NCI-H69 (cell line): ENCODE data around the gene KDM4C.
"Not testable (repeated sequence)": the region's sequence is repeated elsewhere in the genome, so short reads cannot be mapped to it uniquely, and the experiment has no call there.

Experiments used
- DNase-seq: peaks from one replicate; lab custom pipeline; 2025; lab: John Stamatoyannopoulos, UW

KDM4C gene

DNA sequence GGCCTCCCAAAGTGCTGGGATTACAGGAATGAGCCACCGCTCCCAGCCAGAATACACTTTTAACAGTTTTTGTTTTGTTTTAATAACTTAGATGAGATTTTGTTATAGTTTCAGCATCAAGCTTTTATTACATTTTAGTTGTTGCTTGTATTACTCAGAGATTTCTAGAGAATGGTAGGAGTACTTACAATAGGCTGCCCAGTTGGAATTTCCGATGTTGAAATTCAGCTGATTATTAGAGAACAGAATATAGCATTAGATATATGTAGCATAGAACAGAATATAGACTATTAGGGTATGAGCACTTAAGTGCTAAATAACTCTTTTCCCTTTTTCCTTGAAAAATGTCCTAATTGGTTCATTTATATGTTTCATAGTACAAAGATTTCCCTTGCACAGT, 6.2 kb downstream of the KDM4C start:
- no peak for DNase-seq

DNA sequence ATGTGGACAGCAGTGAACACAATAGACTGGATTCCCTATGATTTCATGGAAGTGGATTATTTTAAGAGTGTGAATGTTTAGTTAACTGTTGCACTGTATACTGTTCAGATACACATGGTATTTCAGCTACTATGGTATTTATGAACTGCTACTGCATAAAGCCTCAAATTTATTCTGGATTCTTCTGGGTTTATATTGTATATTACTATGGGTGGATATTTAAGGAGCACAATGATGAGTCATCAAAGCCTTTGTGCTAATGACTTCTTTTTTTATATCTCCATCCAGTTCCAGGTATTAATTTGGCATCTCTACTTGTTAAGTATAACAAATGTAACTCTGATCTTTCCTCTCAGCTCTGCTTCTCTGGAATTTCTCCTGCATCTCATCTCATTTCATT, 6.8 kb downstream of the KDM4C start:
- no peak for DNase-seq

DNA sequence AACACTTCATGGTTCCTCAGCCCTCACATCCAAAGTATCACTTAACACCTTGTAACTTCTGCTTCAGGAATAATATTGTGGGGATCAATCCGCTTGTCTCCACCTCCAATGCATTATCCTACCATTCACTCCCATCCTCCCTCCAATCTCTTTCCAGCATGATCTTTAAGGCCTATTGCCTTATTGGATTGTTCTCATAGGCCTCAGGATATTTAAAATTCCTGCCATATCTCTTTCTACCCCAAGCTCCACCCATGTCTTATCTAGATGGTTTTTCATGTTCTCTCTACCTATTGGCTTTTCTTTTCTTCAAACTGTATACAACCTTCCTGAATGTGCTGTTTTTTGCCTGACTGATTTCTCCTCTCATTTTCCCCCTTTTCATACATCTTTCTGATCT, 7.2 kb downstream of the KDM4C start:
- DNase-seq: no peak

DNA sequence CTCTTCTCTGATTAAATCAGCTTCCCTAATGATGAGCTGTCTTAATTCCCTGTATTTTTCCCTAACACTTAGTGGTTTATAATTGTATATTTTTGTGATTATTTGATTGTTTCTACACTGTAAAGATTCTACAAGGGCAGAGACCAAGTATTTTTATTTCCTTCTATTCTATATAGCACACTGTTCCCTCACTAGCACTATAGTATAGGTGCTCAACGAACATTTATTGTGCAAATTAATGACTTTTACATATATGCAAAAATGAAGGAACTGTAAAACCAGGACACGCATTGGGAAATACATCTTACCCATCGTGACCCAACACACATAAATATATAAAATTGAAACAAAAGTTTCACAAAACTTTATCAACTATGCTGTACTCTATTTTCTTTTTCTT, 7.6 kb downstream of the KDM4C start:
- DNase-seq: no peak

DNA sequence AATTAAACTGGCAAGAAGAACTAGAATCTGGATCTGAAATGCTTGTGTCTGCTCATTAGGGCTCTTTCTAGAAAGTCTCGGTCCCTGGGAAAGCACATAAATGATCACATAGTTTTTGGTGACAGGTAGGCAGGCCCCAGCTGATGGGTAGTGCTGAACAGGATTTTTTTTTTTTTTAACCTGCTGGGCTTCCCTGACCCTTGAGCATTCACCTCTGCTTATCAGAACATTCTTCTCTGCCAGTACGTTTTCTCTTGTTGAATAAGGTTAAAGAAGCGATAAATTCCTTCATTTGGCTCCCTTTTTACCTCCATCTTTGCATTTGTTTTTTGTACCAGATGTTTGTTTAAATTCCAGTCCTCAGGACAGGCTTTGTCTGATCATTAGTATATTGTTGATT, 8.8 kb downstream of the KDM4C start:
- no peak for DNase-seq

DNA sequence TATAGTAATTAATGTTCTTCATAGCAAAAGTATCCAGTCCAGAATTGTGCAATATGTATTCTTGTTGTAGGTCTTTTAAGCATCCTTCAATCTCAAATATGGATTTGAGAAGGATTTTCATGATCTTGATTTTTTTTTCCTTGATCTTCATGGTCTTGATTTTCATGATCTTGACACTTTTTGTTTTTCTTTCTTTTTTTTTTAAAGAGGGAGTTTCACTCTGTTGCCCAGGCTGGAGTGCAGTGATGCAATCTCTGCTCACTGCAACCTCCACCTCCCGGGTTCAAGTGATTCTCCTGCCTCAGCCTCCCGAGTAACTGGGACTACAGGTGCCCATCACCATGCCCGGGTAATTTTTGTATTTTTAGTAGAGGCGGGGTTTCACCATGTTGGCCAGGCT, 10.8 kb downstream of the KDM4C start:
- DNase-seq: not testable (repeated sequence)

DNA sequence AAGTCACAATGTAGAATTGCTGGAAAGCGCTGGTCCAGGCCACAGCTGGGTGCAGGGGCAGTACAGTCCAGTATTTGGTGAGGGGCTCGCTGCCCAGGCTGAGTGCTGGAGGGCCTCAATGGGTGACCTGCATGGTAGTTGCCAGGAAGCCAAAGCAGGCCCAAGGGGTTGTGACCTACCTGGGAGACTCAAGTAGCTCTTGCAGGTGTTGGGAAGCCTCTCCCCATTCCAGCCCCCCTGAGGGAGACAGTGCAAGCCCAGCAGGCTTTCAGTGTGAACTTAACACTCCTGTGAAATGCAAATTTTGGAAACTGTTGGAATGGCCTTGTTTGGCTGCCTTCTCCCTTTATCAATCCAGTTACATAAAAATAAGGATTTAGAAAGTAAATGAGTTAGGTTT, 13.9 kb downstream of the KDM4C start:
- DNase-seq: no peak

DNA sequence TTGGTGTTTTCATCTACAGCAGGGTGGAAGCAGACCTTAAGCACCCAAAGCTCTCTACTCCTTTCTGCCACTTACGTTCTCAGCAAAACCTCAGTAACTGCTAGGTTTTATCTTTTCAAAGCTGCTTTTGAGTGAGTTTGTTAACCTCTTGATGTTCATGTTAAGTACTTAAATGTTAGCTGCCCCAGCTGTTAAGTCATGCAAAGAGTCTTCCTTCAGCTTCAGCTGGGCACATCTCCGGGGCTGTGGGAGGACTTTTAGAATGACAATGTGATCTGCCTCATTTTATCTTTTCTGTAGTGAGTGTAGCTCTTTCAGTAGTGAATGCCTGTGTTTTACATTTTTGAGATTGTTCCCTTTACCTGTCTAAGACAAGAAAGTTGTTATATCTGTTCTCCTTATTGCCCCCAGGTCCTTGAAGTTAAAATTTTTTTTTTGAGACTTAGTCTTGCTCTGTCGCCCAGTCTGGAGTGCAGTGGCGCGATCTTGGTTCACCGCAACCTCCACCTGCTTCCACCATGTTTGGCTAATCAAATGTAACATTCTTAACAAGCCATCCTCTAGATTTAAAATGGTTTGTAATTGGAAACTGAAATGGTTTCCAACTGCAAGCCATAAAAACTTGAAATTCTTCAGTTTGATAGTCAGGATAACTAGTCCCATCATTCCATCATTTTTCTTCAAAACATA, 19.6 kb downstream of the KDM4C start:
- no peak for DNase-seq

DNA sequence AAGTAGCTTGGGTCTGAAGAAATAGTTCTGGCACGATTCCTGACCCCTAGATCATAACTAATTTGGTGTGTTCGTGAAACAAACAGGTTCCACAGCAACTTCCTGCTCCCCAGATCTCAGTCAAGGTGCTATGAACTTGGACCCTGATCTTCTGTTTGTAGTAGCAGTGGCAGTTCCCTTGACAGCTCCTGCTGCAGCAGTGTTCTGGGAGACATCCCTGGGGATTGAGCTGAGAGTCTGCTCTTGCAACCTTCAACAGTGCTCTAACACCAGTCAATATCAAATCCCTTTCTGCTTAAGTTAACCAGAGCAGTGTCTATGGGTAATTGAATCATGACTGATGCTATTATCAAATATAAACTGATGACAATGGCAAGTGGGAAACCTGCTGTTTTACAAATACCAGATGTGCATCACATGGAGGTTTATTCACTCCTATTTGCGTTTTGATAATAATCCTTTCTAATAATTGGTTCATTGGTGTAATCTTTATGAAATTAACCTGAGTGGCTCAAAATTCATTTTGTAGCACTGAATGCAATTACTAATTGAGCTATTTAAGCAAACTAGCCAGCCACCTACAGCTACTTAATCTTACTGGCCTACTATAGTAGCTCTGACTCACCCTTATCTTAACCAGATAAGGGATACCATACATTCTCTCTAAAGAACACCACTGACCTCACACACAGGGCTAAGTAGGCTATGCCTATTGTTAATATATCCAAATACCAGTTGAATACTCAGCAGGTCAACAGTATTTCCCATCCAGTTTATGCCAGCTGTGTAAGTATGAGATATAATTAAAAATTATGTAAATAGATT, 21.9 kb downstream of the KDM4C start:
- DNase-seq: peak; percentile 77

DNA sequence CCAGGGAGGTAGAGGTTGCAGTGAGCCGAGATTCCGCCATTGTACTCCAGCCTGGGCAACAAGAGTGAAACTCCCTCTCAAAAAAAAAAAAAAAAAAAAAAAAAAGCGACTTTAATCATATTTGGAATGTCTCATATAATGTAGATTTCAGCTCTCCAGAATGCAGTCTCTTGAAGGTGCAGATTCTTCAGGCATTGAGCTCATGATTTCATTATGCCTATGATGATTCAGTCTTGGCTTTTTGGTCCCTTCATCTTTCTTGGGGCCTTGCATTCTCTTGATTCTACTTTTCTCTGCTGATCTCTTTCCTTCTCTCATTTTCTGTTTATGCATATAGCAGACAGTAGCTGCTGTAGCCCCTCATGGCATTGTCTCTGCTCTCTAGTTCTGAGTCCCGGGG, 22.9 kb downstream of the KDM4C start:
- DNase-seq: peak; percentile 49

DNA sequence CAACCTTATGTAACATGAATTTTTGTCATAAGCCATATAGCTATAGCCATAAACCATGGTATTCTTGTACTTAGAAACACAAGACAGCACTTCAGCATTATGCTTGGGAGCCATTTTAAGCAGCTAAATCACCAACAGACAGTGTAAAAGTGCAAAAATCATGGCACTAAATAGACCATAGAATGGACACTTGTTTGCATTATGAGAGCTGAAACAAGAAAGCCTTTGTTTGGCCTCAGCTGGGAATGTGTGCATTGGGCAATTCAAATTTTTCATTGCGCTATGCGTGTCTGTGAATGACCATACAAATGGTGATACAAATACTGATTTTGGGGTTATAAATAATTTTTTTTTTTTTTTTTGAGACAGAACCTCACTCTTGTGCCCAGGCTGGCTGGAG, 23.7 kb downstream of the KDM4C start:
- peak; percentile 82 for DNase-seq

DNA sequence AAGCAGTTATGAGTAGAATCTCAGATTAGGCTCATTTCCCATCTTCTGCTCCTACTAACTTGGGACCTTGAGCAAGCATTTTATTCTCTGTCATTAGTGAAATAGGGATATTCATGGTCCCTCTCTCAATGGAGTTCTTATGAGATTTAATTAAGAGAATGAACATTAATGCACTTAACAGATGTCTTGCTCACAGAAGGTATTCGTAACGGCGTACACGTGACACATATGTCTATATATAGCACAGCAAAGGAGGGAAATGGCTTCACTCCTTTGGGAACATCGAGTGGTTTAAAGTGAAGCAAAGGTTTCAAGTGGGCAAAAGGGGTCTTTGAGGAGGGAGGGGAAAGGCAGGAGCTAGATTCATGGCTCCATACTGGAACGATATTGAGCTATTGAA, 24.6 kb downstream of the KDM4C start:
- no peak for DNase-seq

DNA sequence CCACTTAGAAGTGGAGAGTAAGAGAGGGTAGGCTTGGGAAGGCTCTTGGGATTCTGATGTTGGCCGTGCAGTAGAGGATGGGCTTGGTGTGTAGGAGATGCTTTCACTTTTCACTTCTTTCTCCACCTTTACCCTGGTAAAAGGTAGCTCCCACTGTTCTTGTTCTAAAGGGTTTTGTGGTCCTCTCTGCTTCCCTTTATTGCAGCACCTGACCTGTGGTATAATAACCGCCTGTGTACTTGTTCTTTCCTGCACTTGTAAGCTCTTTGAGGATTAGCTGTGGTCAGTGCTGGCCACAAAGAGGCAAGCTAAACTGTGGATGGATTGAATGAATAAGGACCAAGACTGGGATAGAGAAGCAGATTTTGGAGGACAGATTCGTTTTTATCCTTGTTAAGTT, 25.2 kb downstream of the KDM4C start:
- no peak for DNase-seq

DNA sequence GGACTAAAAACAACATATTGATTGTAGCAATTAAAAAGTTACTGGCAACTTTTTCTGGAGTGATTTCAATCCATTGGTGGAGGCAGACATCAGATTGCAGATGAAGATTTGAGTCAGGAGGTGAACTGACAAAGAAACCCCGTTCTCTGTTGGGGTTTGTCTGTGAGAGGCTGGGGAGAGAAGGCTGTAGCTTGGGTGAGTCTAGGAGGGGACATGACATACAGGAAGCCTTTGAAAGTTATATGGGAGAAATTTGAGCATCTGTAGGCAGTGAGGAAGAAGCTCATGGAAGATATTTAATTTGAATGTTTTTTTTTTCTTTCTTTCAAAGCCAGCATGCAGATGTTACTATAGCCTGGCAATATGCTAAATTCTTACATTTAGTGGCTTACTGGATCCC, 26.0 kb downstream of the KDM4C start:
- DNase-seq: no peak

DNA sequence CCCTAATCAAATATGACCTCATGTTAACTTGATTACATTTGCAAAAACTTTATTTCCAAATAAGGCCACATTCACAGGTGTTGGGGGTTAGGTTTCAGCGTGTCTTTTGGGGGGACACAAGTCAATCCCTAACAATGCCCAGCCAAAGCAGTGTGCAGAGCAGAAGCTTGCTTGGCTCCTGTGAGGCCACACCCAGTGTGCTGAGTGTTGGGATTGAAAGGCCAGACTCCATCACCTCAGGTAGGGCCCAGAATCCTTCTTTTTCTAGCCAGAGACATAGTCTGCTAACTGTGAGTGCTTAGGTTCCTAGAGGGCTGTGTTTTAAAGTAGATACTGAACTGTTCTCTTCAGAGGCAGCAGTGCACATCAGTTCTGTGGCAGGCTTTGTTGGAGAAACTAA, 27.9 kb downstream of the KDM4C start:
- no peak for DNase-seq

DNA sequence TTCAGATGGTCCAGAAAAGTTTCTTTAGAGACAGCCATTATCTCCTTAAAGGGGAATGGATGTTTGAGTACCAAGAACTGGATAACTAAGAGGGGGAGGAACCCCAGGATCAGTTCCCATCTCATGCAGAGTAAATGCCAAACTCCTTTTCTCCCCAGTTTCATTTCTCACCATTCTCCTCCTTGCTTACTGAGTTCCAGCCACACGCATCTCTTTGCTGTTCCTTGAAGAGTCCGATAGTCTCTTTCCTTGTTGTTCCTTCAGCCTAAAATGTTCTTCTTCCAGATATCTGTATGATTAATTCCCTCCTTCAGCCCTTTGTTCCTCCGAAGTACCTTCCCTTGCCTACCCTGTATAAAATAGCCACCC, 30.0 kb downstream of the KDM4C start:
- DNase-seq: no peak

DNA sequence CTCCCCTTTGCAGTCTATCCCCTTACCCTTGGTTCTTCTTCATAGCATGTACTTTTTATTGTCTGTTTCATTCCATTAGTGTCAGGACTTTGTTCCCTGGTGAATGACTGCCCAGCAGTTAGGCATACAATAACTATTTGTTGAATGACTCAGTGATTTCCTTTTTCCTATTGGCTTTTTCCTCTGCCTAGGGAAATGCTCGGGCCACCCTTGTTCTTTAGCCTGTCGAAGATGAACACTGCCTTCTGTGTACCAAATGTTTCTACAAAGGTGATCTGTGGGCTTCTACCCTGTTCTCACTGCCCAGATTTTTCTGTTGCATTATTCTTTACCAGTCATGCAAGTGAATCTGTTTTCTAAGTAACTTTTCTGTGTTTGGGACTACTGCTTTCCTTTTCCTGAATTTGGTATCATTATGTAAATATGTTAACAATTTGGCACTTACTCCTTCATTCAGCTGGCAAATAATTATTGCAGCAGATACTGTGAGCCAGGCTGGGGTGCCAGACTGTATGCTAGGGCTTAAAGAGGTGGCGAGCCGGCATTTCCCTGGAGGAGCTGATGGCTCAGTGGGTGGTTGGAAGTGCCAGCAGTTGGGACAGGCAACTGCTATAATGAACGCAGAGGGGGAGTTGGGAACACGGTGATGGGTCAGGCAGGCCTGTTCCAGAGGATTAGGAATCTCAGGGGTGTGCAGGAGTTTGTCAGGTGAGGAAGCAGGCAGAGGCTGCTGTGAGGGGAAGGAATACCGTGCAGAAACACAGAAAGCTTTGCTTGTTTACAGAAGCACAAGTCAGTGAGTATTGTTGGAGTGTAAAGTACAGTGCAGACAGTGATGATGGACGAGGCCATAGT, 30.6 kb downstream of the KDM4C start:
- peak; percentile 57 for DNase-seq

DNA sequence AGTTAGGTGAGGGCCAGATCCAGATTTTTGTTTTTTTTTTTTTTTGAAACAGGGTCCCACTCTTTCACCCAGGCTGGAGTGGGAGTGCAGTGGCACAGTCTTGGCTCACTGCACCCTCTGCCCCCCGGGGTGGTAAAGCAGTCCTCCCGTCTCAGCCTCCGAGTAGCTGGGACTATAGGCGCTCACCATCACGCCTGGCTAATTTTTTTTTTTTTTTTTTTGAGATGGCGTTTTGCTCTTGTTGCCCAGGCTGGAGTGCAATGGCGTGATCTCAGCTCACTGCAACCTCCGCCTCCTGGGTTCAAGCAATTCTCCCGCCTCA, 31.2 kb downstream of the KDM4C start:
- DNase-seq: not testable (repeated sequence)

DNA sequence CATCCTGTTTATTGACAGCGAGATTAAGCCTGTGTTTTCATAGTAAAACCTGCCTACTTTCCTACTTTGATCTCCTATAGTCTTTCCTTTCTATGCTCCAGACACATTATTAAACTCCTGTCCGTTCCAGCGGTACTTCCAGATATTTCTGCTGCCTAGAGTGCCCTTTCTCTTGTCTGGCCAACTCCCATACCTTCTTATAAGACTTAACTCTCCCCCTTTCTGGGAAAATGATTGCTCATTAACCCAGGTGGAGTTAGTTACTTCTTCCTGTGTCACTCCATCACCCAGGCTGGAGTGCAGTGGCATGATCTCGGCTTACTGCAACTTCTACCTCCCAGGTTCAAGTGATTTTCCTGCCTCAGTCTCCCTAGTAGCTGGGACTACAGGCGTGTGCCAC, 33.1 kb downstream of the KDM4C start:
- no peak for DNase-seq

DNA sequence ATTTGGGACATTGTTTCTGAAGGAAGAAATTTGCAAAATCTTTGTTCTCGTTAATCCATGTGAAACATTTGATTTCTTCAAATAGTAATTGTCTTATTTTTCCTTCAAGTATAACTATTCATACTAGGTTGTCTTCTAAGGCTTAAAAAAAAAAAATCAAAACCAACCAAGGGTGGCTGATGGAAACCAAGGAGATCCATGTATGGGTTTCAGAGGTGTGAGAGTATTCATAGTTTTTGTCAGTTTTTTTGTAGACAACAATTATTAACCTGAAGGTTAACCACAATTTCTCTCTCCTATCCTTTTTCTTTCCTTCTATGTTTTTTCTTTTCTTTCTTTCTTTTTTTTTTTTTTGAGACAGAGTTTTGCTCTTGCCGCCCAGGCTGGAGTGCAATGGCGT, 35.4 kb downstream of the KDM4C start:
- DNase-seq: no peak

DNA sequence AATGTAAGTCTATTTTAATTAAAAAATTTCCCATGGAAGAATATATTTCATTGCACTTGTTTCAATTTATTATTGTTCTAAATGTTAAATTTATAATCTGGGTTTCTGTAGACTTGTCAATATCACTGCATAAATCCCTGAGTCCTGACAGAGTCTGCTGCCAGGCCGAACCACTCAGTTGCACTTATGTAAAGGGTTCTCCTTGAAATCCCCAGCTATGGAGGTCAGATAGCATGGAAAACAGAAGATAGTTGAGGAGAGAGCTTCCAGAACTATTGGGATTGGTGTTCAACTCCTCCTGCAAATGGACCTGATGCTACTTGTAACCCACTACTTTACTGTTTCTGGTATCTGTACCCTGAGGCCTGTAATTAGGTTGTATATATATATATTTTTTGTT, 37.2 kb downstream of the KDM4C start:
- no peak for DNase-seq

DNA sequence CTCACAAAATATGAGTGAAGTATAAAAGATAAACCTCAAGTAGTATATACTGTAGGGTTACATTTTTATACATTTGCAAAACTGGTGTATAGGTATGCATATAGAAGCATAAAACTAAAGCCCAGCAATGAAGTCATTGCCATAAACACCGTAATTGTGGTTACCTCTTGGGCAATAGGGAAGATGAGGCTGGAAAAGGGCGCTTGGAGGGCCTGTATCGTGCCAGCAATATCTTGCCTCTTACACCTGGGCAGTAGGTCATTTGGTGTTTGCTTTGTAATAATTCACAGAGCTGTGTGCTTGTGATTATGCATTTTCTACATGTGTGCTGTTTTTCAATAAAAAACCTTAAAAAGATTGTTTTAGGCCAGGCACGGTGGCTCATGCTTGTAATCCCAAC, 45.2 kb downstream of the KDM4C start:
- DNase-seq: no peak

DNA sequence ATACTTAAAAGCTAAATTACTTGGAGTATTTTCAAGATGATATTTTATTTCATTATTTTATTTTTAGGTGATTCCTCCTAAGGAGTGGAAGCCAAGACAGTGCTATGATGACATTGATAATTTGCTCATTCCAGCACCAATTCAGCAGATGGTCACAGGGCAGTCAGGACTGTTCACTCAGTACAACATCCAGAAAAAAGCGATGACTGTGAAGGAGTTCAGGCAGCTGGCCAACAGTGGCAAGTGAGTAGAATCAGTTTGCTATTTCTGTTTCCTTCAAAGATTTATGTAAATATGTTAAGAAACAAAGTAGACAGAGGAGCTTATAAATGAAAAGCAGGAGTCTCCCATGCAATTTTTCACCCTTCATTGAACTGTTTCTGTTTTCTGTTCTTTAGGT, 47.8 kb downstream of the KDM4C start:
- peak; percentile 27 for DNase-seq
